GM19240 (cell line): ENCODE data around the gene SDHAF4.
"Not testable (repeated sequence)": the region's sequence is repeated elsewhere in the genome, so short reads cannot be mapped to it uniquely, and the experiment has no call there.

Experiments
- DNase-seq: peaks from one replicate; pipeline ENCODE4 v3.0.0; 2011; ENCODE audit warnings: low spot score; ENCODE audit not compliant: insufficient read length

SDHAF4 gene

GRCh38 chr6:70592391-70593117, 25.8 kb downstream of the SDHAF4 start:
- no peak for DNase-seq

- DNase-seq = no peak
Observed at GRCh38 chr6:70593118-70593486, 26.4 kb downstream of the SDHAF4 start.

GRCh38 chr6:70599187-70599586, 32.5 kb downstream of the SDHAF4 start:
- DNase-seq = no peak

GRCh38 chr6:70601014-70601413, 34.3 kb downstream of the SDHAF4 start:
- no peak for DNase-seq

GRCh38 chr6:70604254-70604653, 37.5 kb downstream of the SDHAF4 start:
- no peak for DNase-seq

- not testable (repeated sequence) for DNase-seq
Observed at GRCh38 chr6:70607371-70607770, 40.6 kb downstream of the SDHAF4 start.

GRCh38 chr6:70609181-70609580, 42.5 kb downstream of the SDHAF4 start:
- DNase-seq = not testable (repeated sequence)

- DNase-seq = no peak
Observed at GRCh38 chr6:70616728-70617260, 50.1 kb downstream of the SDHAF4 start.

GRCh38 chr6:70620746-70621145, 54.0 kb downstream of the SDHAF4 start:
- DNase-seq = no peak

GRCh38 chr6:70622461-70622860, 55.7 kb downstream of the SDHAF4 start:
- no peak for DNase-seq

GRCh38 chr6:70625436-70625835, 58.7 kb downstream of the SDHAF4 start:
- DNase-seq = no peak

GRCh38 chr6:70627500-70628254, 60.9 kb downstream of the SDHAF4 start:
- no peak for DNase-seq

- DNase-seq = no peak
Observed at GRCh38 chr6:70629929-70630328, 63.2 kb downstream of the SDHAF4 start.

- DNase-seq = no peak
Observed at GRCh38 chr6:70633870-70634269, 67.1 kb downstream of the SDHAF4 start.

- DNase-seq = no peak
Observed at GRCh38 chr6:70636596-70636995, 69.9 kb downstream of the SDHAF4 start.

GRCh38 chr6:70638468-70638867, 71.7 kb downstream of the SDHAF4 start:
- DNase-seq = no peak
